HEK293T (cell line): ENCODE measurements around the gene GART.

ENCODE experiments used
- CTCF ChIA-PET: fragments of 350-600 bp; formaldehyde crosslinking; extraction: SDS; loops from one replicate; lab custom pipeline; 2021; ENCODE audit warnings: antibody characterized with exemption, inconsistent platforms; lab: Yijun Ruan, JAX
- POLR2A ChIA-PET: fragments of 350-600 bp; formaldehyde crosslinking; extraction: SDS; loops from one replicate; lab custom pipeline; 2020; ENCODE audit warnings: antibody characterized with exemption, inconsistent platforms; lab: Yijun Ruan, JAX
- DNase-seq: peaks from one replicate; pipeline ENCODE4 v3.0.0; 2012; ENCODE audit warnings: mixed read lengths; ENCODE audit errors: extremely low spot score
- ARNT ChIP-seq: fragments of 450-650 bp; IDR thresholded peaks from 2 replicates; pipeline ENCODE4 v1.6.1; 2017; ENCODE audit warnings: mild to moderate bottlenecking
- BHLHE40 ChIP-seq: fragments of 450-650 bp; IDR thresholded peaks from 2 replicates; pipeline ENCODE4 v1.6.1; 2016; ENCODE audit warnings: mild to moderate bottlenecking, moderate library complexity, borderline replicate concordance
- CTBP1 ChIP-seq: fragments of 450-650 bp; IDR thresholded peaks from 2 replicates; pipeline ENCODE4 v1.6.1; 2016; ENCODE audit warnings: borderline replicate concordance
- ELF4 ChIP-seq: fragments of 450-650 bp; IDR thresholded peaks from 2 replicates; pipeline ENCODE4 v1.6.1; 2017; ENCODE audit warnings: antibody characterized with exemption
- FOXA1 ChIP-seq: fragments of 450-650 bp; IDR thresholded peaks from 2 replicates; pipeline ENCODE4 v1.6.1; 2016; ENCODE audit warnings: mild to moderate bottlenecking
- FOXK2 ChIP-seq: fragments of 450-650 bp; IDR thresholded peaks from 2 replicates; pipeline ENCODE4 v1.6.1; 2016; ENCODE audit warnings: mild to moderate bottlenecking
- FOXM1 ChIP-seq: fragments of 450-650 bp; IDR thresholded peaks from 2 replicates; pipeline ENCODE4 v1.6.1; 2017; ENCODE audit warnings: mild to moderate bottlenecking, borderline replicate concordance
- HDGF ChIP-seq: fragments of 450-650 bp; IDR thresholded peaks from 2 replicates; pipeline ENCODE4 v1.6.1; 2017; ENCODE audit warnings: antibody characterized with exemption, borderline replicate concordance
- L3MBTL2 ChIP-seq: fragments of 450-650 bp; conservative IDR thresholded peaks from 2 replicates; pipeline ENCODE4 v1.6.1; 2016; ENCODE audit warnings: mild to moderate bottlenecking
- LEF1 ChIP-seq: fragments of 450-650 bp; IDR thresholded peaks from 2 replicates; pipeline ENCODE4 v1.6.1; 2017; ENCODE audit warnings: mild to moderate bottlenecking, borderline replicate concordance
- NFRKB ChIP-seq: fragments of 450-650 bp; IDR thresholded peaks from 2 replicates; pipeline ENCODE4 v1.6.1; 2016; ENCODE audit warnings: mild to moderate bottlenecking, moderate library complexity
- SP1 ChIP-seq: fragments of 450-650 bp; IDR thresholded peaks from 2 replicates; pipeline ENCODE4 v1.6.1; 2017
- SUZ12 ChIP-seq: fragments of 450-650 bp; IDR thresholded peaks from 2 replicates; pipeline ENCODE4 v1.6.1; 2016; ENCODE audit warnings: mild to moderate bottlenecking
- TARDBP ChIP-seq: fragments of 450-650 bp; IDR thresholded peaks from 2 replicates; pipeline ENCODE4 v1.6.1; 2016
- ZNF384 ChIP-seq: fragments of 450-650 bp; IDR thresholded peaks from 2 replicates; pipeline ENCODE4 v1.6.1; 2016
- TF ChIP-seq, protein P1 (sequence below): fragments of 450-650 bp; IDR thresholded peaks from 2 replicates; pipeline ENCODE4 v1.6.1; 2016

The GART gene

DNA sequence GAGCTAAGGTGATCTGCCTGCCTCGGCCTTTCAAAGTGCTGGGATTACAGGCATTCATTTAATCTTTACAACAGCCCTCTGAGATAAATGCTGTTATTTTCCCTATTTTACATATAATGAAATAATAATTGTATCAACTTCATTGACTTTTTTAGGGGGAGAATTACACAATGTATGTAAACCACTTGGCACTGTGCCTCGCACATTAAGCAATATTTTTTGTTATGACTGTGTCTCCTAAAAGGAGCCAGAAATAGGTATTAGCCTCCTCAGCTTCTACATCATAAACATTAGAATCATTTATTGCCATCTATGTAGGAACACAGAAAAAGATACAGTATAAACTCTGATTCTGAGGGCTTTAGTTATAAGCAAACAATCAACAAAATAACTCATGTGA lies 49.3 kb downstream of the GART start:
- CTCF ChIA-PET, result no interaction called here
- TF ChIP-seq BHLHE40 (no peak), ARNT (no peak), NFRKB (no peak), ZNF384 (no peak), CTBP1 (no peak), SP1 (no peak), TARDBP (no peak), FOXK2 (no peak), HDGF (no peak), LEF1 (no peak), FOXA1 (no peak)
- no peak for DNase-seq
- POLR2A ChIA-PET, result interaction anchor here (1.4 kb wide), 1 partner anchor 113 kb away, joined by 3 read pairs; no protein-coding TSS in a partner anchor

DNA sequence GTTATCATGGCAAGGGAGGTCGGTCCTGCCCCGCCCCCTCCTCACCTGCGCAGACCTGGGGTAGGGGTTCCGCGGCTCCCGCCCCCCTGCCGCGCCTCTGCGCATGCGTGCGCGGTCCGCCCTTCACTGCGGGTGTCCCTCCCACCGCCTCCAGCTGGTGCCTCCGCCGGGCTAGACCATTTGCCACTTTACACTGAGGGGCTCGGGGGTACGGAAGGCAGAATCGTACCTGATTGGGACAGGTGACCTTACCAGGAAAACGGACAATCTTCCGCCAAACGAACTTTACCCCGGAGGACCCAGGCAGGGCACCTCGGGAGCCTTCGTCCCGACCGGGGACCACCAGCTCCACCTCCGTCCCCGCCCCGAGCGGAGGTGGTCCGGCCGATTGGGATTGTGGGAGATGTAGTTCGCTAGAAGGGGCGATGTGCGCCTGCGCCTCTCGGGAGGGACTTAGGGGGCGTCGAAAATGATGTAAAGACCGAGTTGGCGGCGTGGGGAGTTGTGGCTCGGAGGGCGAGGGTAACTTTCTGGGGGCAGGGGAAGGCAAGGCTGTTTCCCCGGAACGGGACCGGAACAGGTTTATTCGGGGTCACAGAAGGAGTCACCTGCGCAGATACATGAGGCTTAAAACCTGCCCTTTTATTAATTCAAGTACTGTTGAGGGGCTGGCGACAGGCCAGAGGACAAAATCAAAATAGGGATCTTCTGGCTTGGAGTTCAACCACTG lies 50.4 kb downstream of the GART start, which contains the start of gene DNAJC28:
Gene DNAJC28, minus strand, starts transcription at position 344 of the 730 bp plus-strand sequence. CDS start 2,323 bp downstream, outside the sequence.
- TF ChIP-seq FOXM1 (0 out of 2 replicates have a peak, but pooled peaks have one; percentile 20), ELF4 (peak; percentile 52), BHLHE40 (peak; percentile 74), CTBP1 (no peak), L3MBTL2 (peak; percentile 81), NFRKB (no peak)
- CTCF ChIA-PET, result interaction anchor here (0.7 to 1.2 kb wide), 2 partner anchors 11 to 410 kb away, joined by 3 to 11 read pairs; partner anchors contain the start of gene TMEM50B
- peak; percentile 97 for DNase-seq
- POLR2A ChIA-PET, result interaction anchor here (0.7 to 1.6 kb wide), 7 partner anchors 11 to 114 kb away, joined by 3 to 42 read pairs (median 4); partner anchors contain the start of genes DONSON and TMEM50B

DNA sequence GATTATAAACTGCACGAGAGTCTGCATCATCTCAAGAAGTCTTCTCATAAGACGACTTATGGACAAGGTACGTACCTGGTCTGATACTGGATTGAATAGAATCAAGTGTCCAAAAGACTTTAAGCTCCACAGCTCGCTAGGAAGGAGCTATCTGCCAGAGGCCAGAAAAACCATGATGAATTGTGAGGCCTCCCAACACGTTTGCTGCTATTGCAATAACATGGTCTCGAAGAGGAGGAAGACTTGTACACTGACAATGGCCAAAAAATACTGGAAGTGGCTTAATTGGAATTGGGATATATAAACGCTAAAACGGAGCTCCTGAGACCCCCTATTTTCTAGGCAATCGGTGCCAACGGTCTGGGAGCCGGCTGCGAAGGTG lies 50.9 kb downstream of the GART start:
- DNase-seq, result no peak
- ChIA-PET POLR2A (interaction anchor here (0.6 to 1.6 kb wide), 8 partner anchors 11 to 115 kb away, joined by 3 to 42 read pairs (median 4); partner anchors contain the start of genes DONSON and TMEM50B), CTCF (interaction anchor here (1.2 kb wide), 1 partner anchor 10 kb away, joined by 11 read pairs; the partner anchor contains the start of gene TMEM50B)
- TF ChIP-seq FOXK2, result no peak

DNA sequence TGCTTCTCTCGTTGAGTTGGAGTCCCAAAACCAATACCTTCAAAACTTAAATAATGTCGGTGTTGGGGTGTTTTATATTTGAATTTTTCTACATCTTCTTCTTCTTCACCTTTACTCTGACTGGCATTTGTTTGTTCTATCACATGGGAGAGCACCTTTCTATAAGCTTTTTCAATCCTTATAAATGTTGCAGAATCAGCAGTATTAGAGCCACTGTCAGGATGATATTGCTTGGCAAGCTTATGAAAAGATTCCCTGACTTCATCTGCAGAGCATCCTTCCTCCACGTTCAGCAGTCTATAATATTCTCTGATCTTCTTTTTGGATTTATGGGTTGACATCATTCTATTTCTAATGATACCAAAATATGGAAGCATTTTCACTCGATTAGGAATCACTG lies 53.0 kb downstream of the GART start:
- CTCF ChIA-PET, result no interaction called here
- DNase-seq, result no peak
- POLR2A ChIA-PET, result no interaction called here
- TF ChIP-seq LEF1 (no peak), CTBP1 (no peak), HDGF (no peak)

DNA sequence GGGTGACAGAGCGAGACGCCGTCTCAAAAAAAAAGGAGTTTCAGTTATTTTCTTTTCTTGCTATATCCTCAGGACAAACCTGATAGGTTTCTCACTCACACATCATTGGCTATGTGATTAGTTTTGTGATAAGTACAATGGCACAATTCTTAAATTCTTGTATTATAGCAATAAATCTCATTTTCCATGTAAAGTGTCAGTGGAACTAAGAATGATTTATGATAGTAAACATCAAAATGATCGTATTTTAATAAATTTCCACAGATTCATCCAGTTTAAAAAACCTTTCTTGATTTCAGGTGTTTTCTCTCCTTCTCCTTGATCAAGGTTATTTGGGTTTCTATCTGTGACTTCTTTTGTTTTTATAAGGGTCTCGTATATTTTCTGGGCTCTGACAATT lies 53.9 kb downstream of the GART start:
- ChIA-PET POLR2A (interaction anchor here (0.6 kb wide), 1 partner anchor 655 kb away, joined by 5 read pairs; no protein-coding TSS in a partner anchor), CTCF (interaction anchor here (0.6 kb wide), 1 partner anchor 8 kb away, joined by 4 read pairs; the partner anchor contains the start of gene TMEM50B)
- TF ChIP-seq TARDBP, result no peak
- TF ChIP-seq, protein P1, sequence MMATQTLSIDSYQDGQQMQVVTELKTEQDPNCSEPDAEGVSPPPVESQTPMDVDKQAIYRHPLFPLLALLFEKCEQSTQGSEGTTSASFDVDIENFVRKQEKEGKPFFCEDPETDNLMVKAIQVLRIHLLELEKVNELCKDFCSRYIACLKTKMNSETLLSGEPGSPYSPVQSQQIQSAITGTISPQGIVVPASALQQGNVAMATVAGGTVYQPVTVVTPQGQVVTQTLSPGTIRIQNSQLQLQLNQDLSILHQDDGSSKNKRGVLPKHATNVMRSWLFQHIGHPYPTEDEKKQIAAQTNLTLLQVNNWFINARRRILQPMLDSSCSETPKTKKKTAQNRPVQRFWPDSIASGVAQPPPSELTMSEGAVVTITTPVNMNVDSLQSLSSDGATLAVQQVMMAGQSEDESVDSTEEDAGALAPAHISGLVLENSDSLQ, result peak; percentile 72
- DNase-seq, result no peak

DNA sequence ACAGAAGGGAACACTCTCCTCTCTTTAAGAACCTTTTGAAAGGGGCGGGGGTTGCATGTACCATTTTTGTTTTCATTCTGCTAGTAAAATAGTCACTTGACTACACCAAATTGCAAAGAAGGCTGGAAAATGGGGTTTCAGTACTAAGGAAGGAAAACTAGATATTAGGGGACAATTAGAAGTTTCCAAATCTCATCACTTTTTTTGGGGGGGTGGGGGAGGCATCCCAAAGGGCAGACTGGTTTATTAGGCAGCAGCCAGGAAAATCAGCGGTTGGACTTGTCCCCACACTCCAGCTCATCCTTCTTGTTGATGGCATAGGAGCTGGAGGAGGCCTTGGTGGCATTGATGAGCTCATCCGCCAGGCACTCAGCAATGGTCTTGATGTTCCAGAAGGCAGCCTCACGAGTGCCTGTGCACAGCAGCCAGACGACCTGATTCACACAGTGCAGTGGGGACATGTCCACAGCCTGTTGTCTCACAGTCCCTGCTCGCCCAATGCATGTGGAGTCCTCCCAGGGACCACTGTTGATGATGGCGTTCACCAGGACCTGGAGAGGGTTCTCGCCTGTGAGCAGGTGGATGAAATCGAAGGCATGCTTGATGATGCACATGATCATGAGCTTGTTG lies 60.5 kb downstream of the GART start:
- DNase-seq, result no peak
- TF ChIP-seq NFRKB (no peak), BHLHE40 (no peak), HDGF (no peak), SUZ12 (no peak), L3MBTL2 (no peak), ZNF384 (no peak), ELF4 (no peak), FOXK2 (no peak), CTBP1 (no peak), FOXA1 (no peak), FOXM1 (no peak), SP1 (no peak), LEF1 (no peak), ARNT (no peak), TARDBP (no peak)
- TF ChIP-seq, protein P1, result no peak
- ChIA-PET CTCF (interaction anchor here (1.1 to 2.4 kb wide), 2 partner anchors 10 to 32 kb away, joined by 3 to 11 read pairs; partner anchors contain the start of gene DNAJC28), POLR2A (interaction anchor here (1.7 to 3.7 kb wide), 3 partner anchors 10 to 107 kb away, joined by 7 to 42 read pairs (median 14); partner anchors contain the start of genes DNAJC28, DONSON, GART and SON)
